ENCODE measurements around the gene BCAR3.

BCAR3 gene

GRCh38 chr1:93581917-93582850, 99.5 kb downstream of the BCAR3 start:
- Histone ChIP-seq H3K4me3 (ENCODE audit: low read depth in 1 of 2, low read length in 2 of 2) (no peak overlapping the region), H3K36me3 (ENCODE audit: insufficient read depth, low read length) (no peaks in the 10 kb centered on the region), H4K20me1 (ENCODE audit: insufficient read depth, low read length) (no peaks in the 10 kb centered on the region), H3K27ac (ENCODE audit: low read length) (no peak overlapping the region), H3K9ac (ENCODE audit: low read depth, low read length) (no peak overlapping the region), H3K79me2 (ENCODE audit: insufficient read depth, low read length) (no peaks in the 10 kb centered on the region), H3K27me3 (ENCODE audit: insufficient read depth, low read length, poor library complexity) (no peaks in the 10 kb centered on the region), H3K9me3 (ENCODE audit: insufficient read depth, low read length, severe bottlenecking) (no peaks in the 10 kb centered on the region), H3K4me2 (ENCODE audit: insufficient read depth, low read length) (no peak overlapping the region), H3K4me1 (ENCODE audit: insufficient read depth, low read length) (no peaks in the 10 kb centered on the region), H2AFZ (ENCODE audit: low read depth, low read length) (no peak overlapping the region)
- ATAC-seq (ENCODE audit: insufficient read depth, low read depth) = no peak
- no peak for DNase-seq
- TF ChIP-seq CTCF (IDR thresholded peaks at IDR 0.05; ENCODE audit: borderline replicate concordance, extremely low read depth, low read length, poor library complexity, severe bottlenecking) = no peak
- no peak for TF ChIP-seq EZH2 (IDR thresholded peaks at IDR 0.05; ENCODE audit: borderline replicate concordance, low read depth, low read length, severe bottlenecking)

GRCh38 chr1:93579891-93580290, 101.7 kb downstream of the BCAR3 start:
- no peaks in the 10 kb centered on the region for H3K79me2 ChIP-seq (ENCODE audit: insufficient read depth, low read length)
- H3K4me3 ChIP-seq (ENCODE audit: low read depth in 1 of 2, low read length in 2 of 2) = no peak overlapping the region
- no peak overlapping the region for H2AFZ ChIP-seq (ENCODE audit: low read depth, low read length)
- TF ChIP-seq EZH2 (IDR thresholded peaks at IDR 0.05; ENCODE audit: borderline replicate concordance, low read depth, low read length, severe bottlenecking) = no peak
- TF ChIP-seq CTCF (IDR thresholded peaks at IDR 0.05; ENCODE audit: borderline replicate concordance, extremely low read depth, low read length, poor library complexity, severe bottlenecking) = no peak
- DNase-seq = no peak
- no peak overlapping the region for H3K4me2 ChIP-seq (ENCODE audit: insufficient read depth, low read length)
- H3K27ac ChIP-seq (ENCODE audit: low read length) = no peak overlapping the region
- no peaks in the 10 kb centered on the region for H3K4me1 ChIP-seq (ENCODE audit: insufficient read depth, low read length)
- H4K20me1 ChIP-seq (ENCODE audit: insufficient read depth, low read length) = no peaks in the 10 kb centered on the region
- no peak overlapping the region for H3K9ac ChIP-seq (ENCODE audit: low read depth, low read length)
- H3K36me3 ChIP-seq (ENCODE audit: insufficient read depth, low read length) = no peaks in the 10 kb centered on the region
- no peaks in the 10 kb centered on the region for H3K27me3 ChIP-seq (ENCODE audit: insufficient read depth, low read length, poor library complexity)
- ATAC-seq (ENCODE audit: insufficient read depth, low read depth) = no peak
- no peaks in the 10 kb centered on the region for H3K9me3 ChIP-seq (ENCODE audit: insufficient read depth, low read length, severe bottlenecking)

GRCh38 chr1:93578911-93579825, 102.5 kb downstream of the BCAR3 start:
- H3K4me3 ChIP-seq (ENCODE audit: low read depth in 1 of 2, low read length in 2 of 2) = no peak overlapping the region
- H3K9me3 ChIP-seq (ENCODE audit: insufficient read depth, low read length, severe bottlenecking) = no peaks in the 10 kb centered on the region
- TF ChIP-seq EZH2 (IDR thresholded peaks at IDR 0.05; ENCODE audit: borderline replicate concordance, low read depth, low read length, severe bottlenecking) = no peak
- TF ChIP-seq CTCF (IDR thresholded peaks at IDR 0.05; ENCODE audit: borderline replicate concordance, extremely low read depth, low read length, poor library complexity, severe bottlenecking) = no peak
- H3K4me1 ChIP-seq (ENCODE audit: insufficient read depth, low read length) = no peaks in the 10 kb centered on the region
- H3K27me3 ChIP-seq (ENCODE audit: insufficient read depth, low read length, poor library complexity) = no peaks in the 10 kb centered on the region
- no peaks in the 10 kb centered on the region for H3K36me3 ChIP-seq (ENCODE audit: insufficient read depth, low read length)
- no peak overlapping the region for H3K9ac ChIP-seq (ENCODE audit: low read depth, low read length)
- H3K27ac ChIP-seq (ENCODE audit: low read length) = no peak overlapping the region
- H3K4me2 ChIP-seq (ENCODE audit: insufficient read depth, low read length) = no peak overlapping the region
- no peaks in the 10 kb centered on the region for H4K20me1 ChIP-seq (ENCODE audit: insufficient read depth, low read length)
- ATAC-seq (ENCODE audit: insufficient read depth, low read depth) (no peak), DNase-seq (no peak)
- no peaks in the 10 kb centered on the region for H3K79me2 ChIP-seq (ENCODE audit: insufficient read depth, low read length)
- no peak overlapping the region for H2AFZ ChIP-seq (ENCODE audit: low read depth, low read length)
